Fibroblast of the aortic adventitia (primary cell): ENCODE measurements around the gene CNFN. TPM values are rescaled to one million over a fixed set of nuclear protein-coding genes. Genes with fewer than 3 reads are reported as not detected.
A peak's percentile ranks its signal among the peaks of the same experiment; 100 is the strongest.

Experiments used
- DNase-seq: peaks from one replicate; pipeline ENCODE4 v3.0.0-alpha.2; 2010; ENCODE audit warnings: low read depth
- H3K4me3 ChIP-seq: 2 replicates; pipeline ENCODE4 v1.5.1; 2011; ENCODE audit warnings: low read depth, mild to moderate bottlenecking, control low read depth, low read length, moderate library complexity
- total RNA-seq: library from RNA; depleted of rRNA; stranded (reverse); fragments of >200 nt; gene quantifications from 2 replicates; pipeline ENCODE4 v1.2.3, GENCODE V29; 2012; ENCODE audit warnings: low replicate concordance
- TF ChIP-seq, protein P1 (sequence below): IDR thresholded peaks from 2 replicates; pipeline ENCODE4 v1.5.1; 2011; ENCODE audit warnings: mild to moderate bottlenecking, low read length, control low read depth, inconsistent platforms; ENCODE audit not compliant: insufficient read depth

The CNFN gene, protein sequence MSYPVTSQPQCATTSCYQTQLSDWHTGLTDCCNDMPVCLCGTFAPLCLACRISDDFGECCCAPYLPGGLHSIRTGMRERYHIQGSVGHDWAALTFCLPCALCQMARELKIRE
- not detected in 2 replicates for total RNA-seq

DNA sequence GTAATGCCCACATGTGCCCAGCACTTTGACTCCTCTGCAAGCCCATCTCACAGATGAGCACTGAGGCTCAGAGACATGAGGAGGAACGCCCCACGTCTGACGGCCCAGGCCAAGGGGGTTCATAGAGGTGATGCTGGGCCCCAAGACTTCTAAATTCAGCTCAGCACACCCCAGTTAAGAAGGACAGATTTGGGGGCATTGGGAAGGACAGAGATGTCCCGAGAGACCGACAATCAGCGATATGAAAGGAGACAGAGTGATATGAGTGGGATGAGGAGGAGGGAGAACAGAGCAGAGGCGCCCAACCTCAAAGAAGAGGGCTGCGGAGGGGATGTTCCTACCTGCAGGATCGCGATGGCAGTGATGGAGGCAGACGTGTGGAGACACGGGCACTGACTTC is at the start of gene CNFN:
TSS of gene CNFN (minus strand) at position 399 of the 400 bp plus-strand sequence. CDS start 1,260 bp downstream, outside the sequence.
- H3K4me3 ChIP-seq: no peak within 1 kb of the TSS
- no peak for DNase-seq
- TF ChIP-seq, protein P1, sequence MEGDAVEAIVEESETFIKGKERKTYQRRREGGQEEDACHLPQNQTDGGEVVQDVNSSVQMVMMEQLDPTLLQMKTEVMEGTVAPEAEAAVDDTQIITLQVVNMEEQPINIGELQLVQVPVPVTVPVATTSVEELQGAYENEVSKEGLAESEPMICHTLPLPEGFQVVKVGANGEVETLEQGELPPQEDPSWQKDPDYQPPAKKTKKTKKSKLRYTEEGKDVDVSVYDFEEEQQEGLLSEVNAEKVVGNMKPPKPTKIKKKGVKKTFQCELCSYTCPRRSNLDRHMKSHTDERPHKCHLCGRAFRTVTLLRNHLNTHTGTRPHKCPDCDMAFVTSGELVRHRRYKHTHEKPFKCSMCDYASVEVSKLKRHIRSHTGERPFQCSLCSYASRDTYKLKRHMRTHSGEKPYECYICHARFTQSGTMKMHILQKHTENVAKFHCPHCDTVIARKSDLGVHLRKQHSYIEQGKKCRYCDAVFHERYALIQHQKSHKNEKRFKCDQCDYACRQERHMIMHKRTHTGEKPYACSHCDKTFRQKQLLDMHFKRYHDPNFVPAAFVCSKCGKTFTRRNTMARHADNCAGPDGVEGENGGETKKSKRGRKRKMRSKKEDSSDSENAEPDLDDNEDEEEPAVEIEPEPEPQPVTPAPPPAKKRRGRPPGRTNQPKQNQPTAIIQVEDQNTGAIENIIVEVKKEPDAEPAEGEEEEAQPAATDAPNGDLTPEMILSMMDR: no peak

DNA sequence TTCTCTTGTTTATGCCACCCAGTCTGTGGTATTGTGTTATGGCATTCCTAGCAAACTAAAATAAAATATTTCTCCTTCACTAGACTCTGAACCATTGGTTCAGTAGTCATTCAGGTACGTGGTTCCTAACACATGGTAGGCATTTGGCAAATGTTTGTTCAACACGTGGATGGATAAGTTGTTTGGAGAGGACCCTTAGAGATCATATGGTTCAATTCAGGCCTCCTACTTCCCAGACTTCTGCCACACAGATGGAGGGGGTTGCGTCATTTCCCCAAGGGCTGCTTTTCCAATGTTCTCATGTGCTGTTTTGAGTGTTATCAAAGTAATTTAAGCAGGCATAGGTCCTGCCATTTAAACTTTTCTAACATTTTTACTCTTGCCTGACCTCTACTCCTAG is 45.9 kb upstream of the CNFN start:
- no peak overlapping the region for H3K4me3 ChIP-seq
- DNase-seq: peak; percentile 27
- TF ChIP-seq, protein P1: no peak

DNA sequence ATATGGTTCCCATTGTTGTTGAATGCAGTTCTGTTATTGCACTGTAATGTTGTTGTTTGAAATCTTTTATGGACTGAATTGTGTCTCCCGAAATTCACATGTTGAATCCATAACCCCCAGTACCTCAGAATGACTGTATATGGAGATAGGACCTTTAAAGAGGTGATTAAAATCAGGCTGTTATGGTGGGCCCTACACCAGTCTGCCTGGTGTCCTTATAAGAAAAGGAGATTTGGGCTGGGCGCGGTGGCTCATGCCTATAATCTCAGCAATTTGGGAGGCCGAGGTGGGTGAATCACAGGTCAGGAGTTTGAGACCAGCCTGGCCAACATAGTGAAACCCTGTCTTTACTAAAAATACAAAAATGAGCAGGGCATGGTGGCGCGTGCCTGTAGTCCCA is 45.2 kb upstream of the CNFN start:
- DNase-seq: no peak
- TF ChIP-seq, protein P1: no peak
- H3K4me3 ChIP-seq: no peak overlapping the region

DNA sequence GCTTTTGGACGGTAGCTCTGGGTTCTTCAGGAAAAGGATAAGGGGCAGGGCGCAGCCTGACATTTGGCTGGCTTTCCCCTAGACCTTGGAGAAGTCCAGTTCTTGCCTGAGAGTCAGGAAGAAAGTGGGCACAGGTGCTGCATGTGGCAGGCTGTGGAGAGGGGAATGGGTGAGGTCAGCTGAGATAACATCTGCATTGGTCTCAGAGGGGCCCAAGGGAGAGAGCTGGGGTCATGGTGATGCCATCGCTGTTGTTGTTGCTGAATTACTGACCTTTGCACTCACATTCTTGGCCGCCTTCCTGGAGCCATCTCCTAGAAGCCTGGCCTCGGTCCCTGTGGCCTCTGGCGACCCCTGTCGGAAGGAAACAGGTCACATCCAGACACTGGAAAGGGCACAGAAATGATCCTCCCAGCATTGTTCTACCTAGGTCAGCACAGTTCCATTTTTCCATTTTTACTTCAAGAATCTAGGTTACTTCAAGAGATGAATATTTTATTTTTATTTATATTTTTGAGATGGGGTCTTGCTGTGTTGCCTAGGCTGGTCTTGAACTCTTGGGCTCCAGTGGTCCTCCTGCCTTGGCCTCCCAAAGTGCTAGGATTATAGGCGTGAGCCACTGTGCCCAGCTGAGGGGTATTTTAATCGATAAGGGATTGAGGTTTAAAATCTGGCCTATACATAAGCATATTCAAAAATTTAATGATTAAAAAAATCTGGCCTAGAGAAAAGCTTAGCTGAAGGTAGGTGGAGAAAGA is 43.6 kb upstream of the CNFN start:
- peak; percentile 52 for DNase-seq
- TF ChIP-seq, protein P1: peak; percentile 59
- H3K4me3 ChIP-seq: no peak overlapping the region

DNA sequence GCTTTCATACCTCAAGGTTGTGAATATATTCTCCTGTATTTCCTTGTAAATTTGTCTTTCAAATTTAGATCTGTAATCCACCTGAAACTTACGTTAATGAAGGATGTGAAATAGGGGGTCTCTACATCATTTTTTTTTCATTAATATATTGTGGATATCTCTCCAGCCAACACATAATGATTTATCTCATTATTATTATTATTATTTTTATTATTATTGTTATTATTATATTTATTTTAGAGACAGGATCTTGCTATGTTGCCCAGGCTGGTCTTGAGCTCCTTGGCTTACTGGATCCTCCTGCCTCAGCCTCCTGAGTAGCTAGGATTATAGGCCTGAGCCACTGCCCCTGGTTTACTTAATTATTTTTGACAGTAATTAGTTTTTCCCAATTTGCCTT is 41.4 kb upstream of the CNFN start:
- no peak for DNase-seq
- TF ChIP-seq, protein P1: no peak
- H3K4me3 ChIP-seq: no peak overlapping the region

DNA sequence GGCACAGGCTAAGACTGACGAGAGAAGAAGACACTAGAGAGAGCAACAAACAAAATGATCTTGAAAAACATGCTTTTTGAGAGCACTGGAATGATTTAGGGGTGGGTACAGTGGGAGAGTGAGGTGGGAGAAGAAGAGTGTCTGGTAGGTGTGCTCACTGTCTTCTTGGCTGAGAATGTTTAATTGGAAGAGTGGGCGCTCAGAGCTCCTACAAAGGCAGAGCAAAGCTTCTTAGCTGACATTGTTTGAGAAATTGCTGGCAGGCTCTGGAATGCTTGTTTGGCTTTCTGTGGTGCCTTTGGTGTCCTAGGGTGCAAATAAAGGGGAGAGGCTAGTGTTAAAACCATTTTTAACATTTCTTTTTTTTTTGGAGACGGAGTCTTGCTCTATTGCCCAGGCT is 38.6 kb upstream of the CNFN start:
- DNase-seq: no peak
- TF ChIP-seq, protein P1: no peak
- no peak overlapping the region for H3K4me3 ChIP-seq
